ENCODE results near the gene RSAD1.
A peak's percentile ranks its signal among the peaks of the same experiment; 100 is the strongest.

Gene RSAD1

GRCh38 chr17:50458270-50458669 lies 20.4 kb upstream of the RSAD1 start:
- no peak for TF ChIP-seq CTCF (conservative IDR thresholded peaks at IDR 0.05; ENCODE audit: control insufficient read depth, insufficient read depth, low read depth, low read length)
- DNase-seq (ENCODE audit: low read depth): no peak
- no peak overlapping the region for H3K4me3 ChIP-seq (ENCODE audit: control insufficient read depth, low read depth, low read length)

- no peak for TF ChIP-seq CTCF (conservative IDR thresholded peaks at IDR 0.05; ENCODE audit: control insufficient read depth, insufficient read depth, low read depth, low read length)
- peak; percentile 43 for DNase-seq (ENCODE audit: low read depth)
These were observed 19.7 kb upstream of the RSAD1 start for GRCh38 chr17:50458701-50459676.

GRCh38 chr17:50459756-50460155 lies 18.9 kb upstream of the RSAD1 start:
- no peak overlapping the region for H3K4me3 ChIP-seq (ENCODE audit: control insufficient read depth, low read depth, low read length)
- DNase-seq (ENCODE audit: low read depth): no peak
- no peak for TF ChIP-seq CTCF (conservative IDR thresholded peaks at IDR 0.05; ENCODE audit: control insufficient read depth, insufficient read depth, low read depth, low read length)

More at GRCh38 chr17:50458701-50459676, 19.7 kb upstream of the RSAD1 start:
- no peak overlapping the region for H3K4me3 ChIP-seq (ENCODE audit: control insufficient read depth, low read depth, low read length)

- TF ChIP-seq CTCF (conservative IDR thresholded peaks at IDR 0.05; ENCODE audit: control insufficient read depth, insufficient read depth, low read depth, low read length): no peak
- H3K4me3 ChIP-seq (ENCODE audit: control insufficient read depth, low read depth, low read length): no peak overlapping the region
- DNase-seq (ENCODE audit: low read depth): no peak
These were observed 17.7 kb upstream of the RSAD1 start for GRCh38 chr17:50460831-50461526.

GRCh38 chr17:50461550-50462132 lies 17.0 kb upstream of the RSAD1 start:
- no peak for TF ChIP-seq CTCF (conservative IDR thresholded peaks at IDR 0.05; ENCODE audit: control insufficient read depth, insufficient read depth, low read depth, low read length)
- no peak overlapping the region for H3K4me3 ChIP-seq (ENCODE audit: control insufficient read depth, low read depth, low read length)
- no peak for DNase-seq (ENCODE audit: low read depth)

- H3K4me3 ChIP-seq (ENCODE audit: control insufficient read depth, low read depth, low read length): no peak overlapping the region
- no peak for TF ChIP-seq CTCF (conservative IDR thresholded peaks at IDR 0.05; ENCODE audit: control insufficient read depth, insufficient read depth, low read depth, low read length)
- DNase-seq (ENCODE audit: low read depth): no peak
These were observed 16.2 kb upstream of the RSAD1 start for GRCh38 chr17:50462446-50462845.

All from fibroblast of mammary gland (primary cell).